Glutamatergic neuron (in vitro differentiated cells): ENCODE data around the gene UBE3C. TPM values are rescaled to one million over a fixed set of nuclear protein-coding genes. Genes with fewer than 3 reads are reported as not detected.

Experiments used
- DNase-seq: peaks from one replicate; pipeline ENCODE4 v3.0.0; 2022
- H3K27ac Mint-ChIP-seq: one replicate; pipeline ENCODE4 v1.8.0; 2020; ENCODE audit warnings: mild to moderate bottlenecking, mixed read lengths, inconsistent platforms; ENCODE audit not compliant: unreplicated experiment
- H3K27me3 Mint-ChIP-seq: one replicate; pipeline ENCODE4 v1.8.0; 2020; ENCODE audit warnings: mild to moderate bottlenecking, moderate library complexity, mixed read lengths, inconsistent platforms; ENCODE audit not compliant: unreplicated experiment
- H3K36me3 Mint-ChIP-seq: one replicate; pipeline ENCODE4 v1.8.0; 2020; ENCODE audit warnings: mild to moderate bottlenecking, mixed read lengths, inconsistent platforms; ENCODE audit not compliant: unreplicated experiment
- H3K4me1 Mint-ChIP-seq: one replicate; pipeline ENCODE4 v1.8.0; 2020; ENCODE audit warnings: mild to moderate bottlenecking, low read depth, mixed read lengths, inconsistent platforms; ENCODE audit not compliant: unreplicated experiment
- H3K4me3 Mint-ChIP-seq: one replicate; pipeline ENCODE4 v1.8.0; 2020; ENCODE audit warnings: mild to moderate bottlenecking, mixed read lengths, inconsistent platforms; ENCODE audit not compliant: unreplicated experiment
- H3K9me3 Mint-ChIP-seq: one replicate; pipeline ENCODE4 v1.8.0; 2020; ENCODE audit warnings: mild to moderate bottlenecking, moderate library complexity, mixed read lengths, inconsistent platforms; ENCODE audit not compliant: unreplicated experiment
- total RNA-seq: library from RNA; stranded (reverse); fragmentation: NEBNext Ultra II Directional; extraction: Animal tissue kit (Norgen Biotek cat#: 25700); gene quantifications from one replicate; pipeline ENCODE4 v1.2.1, GENCODE V29; 2021; ENCODE audit not compliant: unreplicated experiment
- TF ChIP-seq, protein P1 (sequence below): fragments of 200-600 bp; sonication (generic); IDR thresholded peaks from one replicate; pipeline ENCODE4 v1.5.0; 2021; ENCODE audit not compliant: partially characterized antibody, unreplicated experiment

The UBE3C gene
- total RNA-seq, 1 donor from 2014 or later = 52.5 TPM

GRCh38 chr7:157224627-157225026 is 85.9 kb downstream of the UBE3C start:
- Mint-ChIP-seq H3K4me1 (peaks cover 10% of the 10 kb centered on the region), H3K9me3 (peaks cover 3% of the 10 kb centered on the region), H3K27me3 (peaks cover 2% of the 10 kb centered on the region), H3K36me3 (no peaks in the 10 kb centered on the region), H3K27ac (peak overlapping the region; percentile 9), H3K4me3 (no peak overlapping the region)
- TF ChIP-seq, protein P1, sequence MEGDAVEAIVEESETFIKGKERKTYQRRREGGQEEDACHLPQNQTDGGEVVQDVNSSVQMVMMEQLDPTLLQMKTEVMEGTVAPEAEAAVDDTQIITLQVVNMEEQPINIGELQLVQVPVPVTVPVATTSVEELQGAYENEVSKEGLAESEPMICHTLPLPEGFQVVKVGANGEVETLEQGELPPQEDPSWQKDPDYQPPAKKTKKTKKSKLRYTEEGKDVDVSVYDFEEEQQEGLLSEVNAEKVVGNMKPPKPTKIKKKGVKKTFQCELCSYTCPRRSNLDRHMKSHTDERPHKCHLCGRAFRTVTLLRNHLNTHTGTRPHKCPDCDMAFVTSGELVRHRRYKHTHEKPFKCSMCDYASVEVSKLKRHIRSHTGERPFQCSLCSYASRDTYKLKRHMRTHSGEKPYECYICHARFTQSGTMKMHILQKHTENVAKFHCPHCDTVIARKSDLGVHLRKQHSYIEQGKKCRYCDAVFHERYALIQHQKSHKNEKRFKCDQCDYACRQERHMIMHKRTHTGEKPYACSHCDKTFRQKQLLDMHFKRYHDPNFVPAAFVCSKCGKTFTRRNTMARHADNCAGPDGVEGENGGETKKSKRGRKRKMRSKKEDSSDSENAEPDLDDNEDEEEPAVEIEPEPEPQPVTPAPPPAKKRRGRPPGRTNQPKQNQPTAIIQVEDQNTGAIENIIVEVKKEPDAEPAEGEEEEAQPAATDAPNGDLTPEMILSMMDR = no peak
- DNase-seq = no peak

DNA sequence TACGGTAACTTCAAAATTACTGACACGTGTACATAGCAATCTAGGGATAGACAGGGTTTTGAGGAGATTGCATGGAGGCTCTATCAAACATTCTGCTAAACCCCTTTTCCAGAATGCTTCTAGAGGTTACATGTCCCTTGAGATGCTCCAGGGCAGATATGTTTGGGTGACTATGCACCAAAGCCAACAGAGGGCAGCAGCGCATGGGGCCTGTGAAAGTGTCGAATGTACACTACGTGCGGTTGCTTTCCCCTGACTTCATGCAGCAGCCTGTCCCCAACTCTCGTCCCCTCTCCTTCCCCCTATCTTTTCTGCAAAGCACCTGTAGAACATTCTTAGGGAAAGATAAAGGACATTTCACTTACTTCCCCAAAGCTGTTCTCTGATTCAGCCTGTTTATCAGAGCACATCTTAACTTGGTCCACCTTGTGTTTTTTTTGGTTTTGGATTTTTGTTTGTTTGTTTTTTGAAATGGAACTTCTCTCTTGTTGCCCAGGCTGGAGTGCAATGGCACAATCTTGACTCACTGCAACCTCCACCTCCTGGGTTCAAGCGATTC is 90.2 kb downstream of the UBE3C start:
- H3K4me3 Mint-ChIP-seq = no peak overlapping the region
- DNase-seq = peak; percentile 65
- peaks cover 9% of the 10 kb centered on the region for H3K36me3 Mint-ChIP-seq
- H3K27ac Mint-ChIP-seq = no peak overlapping the region
- peaks cover 11% of the 10 kb centered on the region for H3K4me1 Mint-ChIP-seq
- H3K27me3 Mint-ChIP-seq = peaks cover 2% of the 10 kb centered on the region
- TF ChIP-seq, protein P1 = no peak
- peaks cover 3% of the 10 kb centered on the region for H3K9me3 Mint-ChIP-seq

DNA sequence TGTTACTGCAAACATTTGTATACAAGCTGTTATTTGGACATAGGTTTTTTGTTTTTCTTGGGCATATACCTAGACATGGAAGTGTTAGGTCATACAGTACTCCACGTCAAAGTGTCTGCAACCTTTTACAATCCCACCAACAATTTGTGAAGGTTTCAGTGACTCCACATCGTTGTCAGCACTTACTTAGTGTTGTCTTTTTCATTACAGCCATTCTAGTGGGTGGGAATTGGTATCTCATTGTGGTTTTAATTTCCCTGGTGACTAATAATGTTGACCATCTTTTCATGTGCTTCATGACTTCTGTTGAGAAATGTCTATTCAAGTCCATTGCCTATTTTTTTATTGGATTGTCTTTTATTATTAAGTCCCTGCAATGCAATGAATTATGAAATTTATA is 95.0 kb downstream of the UBE3C start:
- TF ChIP-seq, protein P1 = no peak
- H3K9me3 Mint-ChIP-seq = no peaks in the 10 kb centered on the region
- no peak overlapping the region for H3K4me3 Mint-ChIP-seq
- H3K27me3 Mint-ChIP-seq = no peaks in the 10 kb centered on the region
- H3K36me3 Mint-ChIP-seq = peaks cover 15% of the 10 kb centered on the region
- no peak overlapping the region for H3K27ac Mint-ChIP-seq
- H3K4me1 Mint-ChIP-seq = peaks cover 1% of the 10 kb centered on the region
- DNase-seq = no peak

- DNase-seq = no peak
- no peaks in the 10 kb centered on the region for H3K9me3 Mint-ChIP-seq
- TF ChIP-seq, protein P1 = no peak
- no peak overlapping the region for H3K4me3 Mint-ChIP-seq
- no peaks in the 10 kb centered on the region for H3K27me3 Mint-ChIP-seq
- peaks cover 17% of the 10 kb centered on the region for H3K36me3 Mint-ChIP-seq
- H3K27ac Mint-ChIP-seq = no peak overlapping the region
- H3K4me1 Mint-ChIP-seq = peaks cover 1% of the 10 kb centered on the region
These were observed 95.5 kb downstream of the UBE3C start for GRCh38 chr7:157234271-157234670.

DNA sequence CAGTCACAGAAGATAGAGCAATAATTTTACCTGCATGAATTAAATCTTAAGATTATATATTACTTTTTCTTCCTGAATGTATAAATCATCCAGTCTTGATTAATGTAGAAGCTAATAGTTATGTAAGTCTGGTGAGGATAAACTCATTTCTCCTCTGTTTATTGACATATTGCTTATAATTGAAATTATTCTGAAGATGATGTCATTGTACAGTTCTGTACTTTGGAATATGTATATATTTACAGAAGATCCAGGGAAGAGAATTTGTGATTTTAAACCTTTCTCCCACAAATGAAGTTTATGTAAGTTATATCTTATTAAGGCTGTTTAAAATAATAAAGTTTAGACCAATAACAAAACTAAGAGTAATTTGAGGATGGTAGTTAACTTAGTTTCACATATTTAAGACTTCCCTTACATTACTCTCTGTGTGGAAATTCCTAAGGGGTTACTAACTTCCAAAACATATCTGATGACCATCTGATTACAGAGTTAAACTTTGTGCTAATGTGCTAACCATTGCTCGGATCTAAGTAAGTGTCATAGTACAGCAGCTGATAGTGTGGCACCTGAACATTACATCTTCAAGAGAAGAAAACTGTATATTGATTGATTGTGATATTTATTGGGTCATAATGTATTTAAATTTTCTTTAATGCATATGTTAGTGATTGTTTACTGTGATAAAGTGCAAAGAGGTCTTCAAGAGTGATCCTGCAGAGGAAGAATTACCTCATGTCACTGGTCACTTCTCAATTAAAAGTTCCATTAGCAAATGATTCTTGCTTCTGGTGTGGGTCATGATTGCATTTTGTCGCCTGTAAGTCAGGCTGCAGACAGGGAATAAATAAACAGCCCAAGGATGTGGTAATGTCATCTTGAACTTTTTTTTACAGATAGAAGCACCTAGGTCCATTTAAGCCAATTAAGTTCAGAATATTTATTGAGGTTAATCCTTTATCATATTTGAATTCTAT is 96.9 kb downstream of the UBE3C start:
- Mint-ChIP-seq H3K9me3 (peaks cover 3% of the 10 kb centered on the region), H3K4me3 (no peak overlapping the region), H3K4me1 (peaks cover 1% of the 10 kb centered on the region), H3K27me3 (peaks cover 4% of the 10 kb centered on the region), H3K27ac (no peak overlapping the region), H3K36me3 (peaks cover 26% of the 10 kb centered on the region)
- no peak for DNase-seq
- TF ChIP-seq, protein P1 = no peak
